GM18868 (cell line): Measurements from ENCODE around the gene DCD.
A peak's percentile ranks its signal among the peaks of the same experiment; 100 is the strongest.
"Not testable (repeated sequence)": the region's sequence is repeated elsewhere in the genome, so short reads cannot be mapped to it uniquely, and the experiment has no call there.

ENCODE experiments used
- ATAC-seq: cut with Tn5 transposase; IDR thresholded peaks from one replicate; pipeline ENCODE4 v1.9.1; 2021; ENCODE audit warnings: mild to moderate bottlenecking, moderate library complexity; ENCODE audit not compliant: unreplicated experiment

DCD gene

GRCh38 chr12:54654926-54655325, 6.8 kb upstream of the DCD start:
- no peak for ATAC-seq

GRCh38 chr12:54653025-54653424, 4.9 kb upstream of the DCD start:
- ATAC-seq, result no peak

- no peak for ATAC-seq
Observed at GRCh38 chr12:54650889-54651288, 2.7 kb upstream of the DCD start.

GRCh38 chr12:54650409-54650808, 2.2 kb upstream of the DCD start:
- ATAC-seq, result no peak

GRCh38 chr12:54649825-54650224, 1.7 kb upstream of the DCD start:
- no peak for ATAC-seq

GRCh38 chr12:54641554-54641953, 6.6 kb downstream of the DCD start:
- ATAC-seq, result peak; percentile 54

GRCh38 chr12:54641089-54641488, 7.1 kb downstream of the DCD start:
- ATAC-seq, result no peak

- not testable (repeated sequence) for ATAC-seq
Observed at GRCh38 chr12:54639112-54639511, 9.1 kb downstream of the DCD start.

GRCh38 chr12:54634795-54635194, 13.4 kb downstream of the DCD start, which contains the start of gene LACRT:
TSS of gene LACRT (minus strand) at chr12:54634895. CDS start at chr12:54634841, 54 bp downstream.
- no peak for ATAC-seq

- no peak for ATAC-seq
Observed at GRCh38 chr12:54631988-54632728, 16.0 kb downstream of the DCD start.

- no peak for ATAC-seq
Observed at GRCh38 chr12:54631551-54631950, 16.6 kb downstream of the DCD start.

- no peak for ATAC-seq
Observed at GRCh38 chr12:54629925-54630324, 18.2 kb downstream of the DCD start.

GRCh38 chr12:54628186-54628846, 19.8 kb downstream of the DCD start:
- ATAC-seq, result no peak

- ATAC-seq, result no peak
Observed at GRCh38 chr12:54627304-54627703, 20.9 kb downstream of the DCD start.

GRCh38 chr12:54625598-54625997, 22.6 kb downstream of the DCD start:
- ATAC-seq, result no peak

GRCh38 chr12:54624315-54625279, 23.6 kb downstream of the DCD start:
- no peak for ATAC-seq

- ATAC-seq, result peak; percentile 52
Observed at GRCh38 chr12:54622463-54623183, 25.5 kb downstream of the DCD start.

GRCh38 chr12:54616933-54617680, 31.1 kb downstream of the DCD start:
- ATAC-seq, result no peak

- ATAC-seq, result no peak
Observed at GRCh38 chr12:54612225-54612750, 35.9 kb downstream of the DCD start.

- no peak for ATAC-seq
Observed at GRCh38 chr12:54611715-54612149, 36.4 kb downstream of the DCD start.
